ENCODE results near the gene EIF4ENIF1. TPM values are rescaled to one million over a fixed set of nuclear protein-coding genes. Genes with fewer than 3 reads are reported as not detected.
A peak's percentile ranks its signal among the peaks of the same experiment; 100 is the strongest.
"Not testable (repeated sequence)": the region's sequence is repeated elsewhere in the genome, so short reads cannot be mapped to it uniquely, and the experiment has no call there.

The EIF4ENIF1 gene
- total RNA-seq, 4 donors from 2014 or later = 22.2 to 47.9 (median 26.2) TPM

- DNase-seq = peak; percentile 93 to 97 (median 93)
- no peaks in the 10 kb centered on the region for H3K9me3 ChIP-seq
- peak in 1 of 2 donors; percentile 51 for TF ChIP-seq POLR2A (IDR thresholded peaks at IDR 0.05)
- TF ChIP-seq, protein P1, sequence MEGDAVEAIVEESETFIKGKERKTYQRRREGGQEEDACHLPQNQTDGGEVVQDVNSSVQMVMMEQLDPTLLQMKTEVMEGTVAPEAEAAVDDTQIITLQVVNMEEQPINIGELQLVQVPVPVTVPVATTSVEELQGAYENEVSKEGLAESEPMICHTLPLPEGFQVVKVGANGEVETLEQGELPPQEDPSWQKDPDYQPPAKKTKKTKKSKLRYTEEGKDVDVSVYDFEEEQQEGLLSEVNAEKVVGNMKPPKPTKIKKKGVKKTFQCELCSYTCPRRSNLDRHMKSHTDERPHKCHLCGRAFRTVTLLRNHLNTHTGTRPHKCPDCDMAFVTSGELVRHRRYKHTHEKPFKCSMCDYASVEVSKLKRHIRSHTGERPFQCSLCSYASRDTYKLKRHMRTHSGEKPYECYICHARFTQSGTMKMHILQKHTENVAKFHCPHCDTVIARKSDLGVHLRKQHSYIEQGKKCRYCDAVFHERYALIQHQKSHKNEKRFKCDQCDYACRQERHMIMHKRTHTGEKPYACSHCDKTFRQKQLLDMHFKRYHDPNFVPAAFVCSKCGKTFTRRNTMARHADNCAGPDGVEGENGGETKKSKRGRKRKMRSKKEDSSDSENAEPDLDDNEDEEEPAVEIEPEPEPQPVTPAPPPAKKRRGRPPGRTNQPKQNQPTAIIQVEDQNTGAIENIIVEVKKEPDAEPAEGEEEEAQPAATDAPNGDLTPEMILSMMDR (IDR thresholded peaks at IDR 0.05) = peak in 4 of 6 experiments; percentile 21 to 40 (median 32)
Measured at GRCh38 chr22:31496007-31496734, 6.5 kb upstream of the EIF4ENIF1 start, which contains the start of gene SFI1. SFI1 (plus strand) TSS chr22:31496536; CDS start chr22:31508285, 11,749 bp downstream.

GRCh38 chr22:31495343-31495742, 5.7 kb upstream of the EIF4ENIF1 start:
- H3K9me3 ChIP-seq = no peaks in the 10 kb centered on the region
- H3K27me3 ChIP-seq = no peaks in the 10 kb centered on the region
- DNase-seq = no peak
- peak overlapping the region; percentile 72 to 89 (median 74) for H3K4me3 ChIP-seq
- TF ChIP-seq POLR2A (IDR thresholded peaks at IDR 0.05) = no peak
- TF ChIP-seq, protein P1 (IDR thresholded peaks at IDR 0.05) = no peak
- no peaks in the 10 kb centered on the region for H3K36me3 ChIP-seq
- peak overlapping the region; percentile 73 to 92 (median 79) for H3K27ac ChIP-seq
- peaks cover 0 to 32% (median 3%) of the 10 kb centered on the region in 4 donors for H3K4me1 ChIP-seq

More at GRCh38 chr22:31496007-31496734, 6.5 kb upstream of the EIF4ENIF1 start, which contains the start of gene SFI1:
- peak within 1 kb of the TSS; percentile 73 to 92 (median 79) for H3K27ac ChIP-seq
- H3K27me3 ChIP-seq = no peaks in the 10 kb centered on the region
- no peaks in the 10 kb centered on the region for H3K36me3 ChIP-seq
- peak within 1 kb of the TSS; percentile 72 to 89 (median 74) for H3K4me3 ChIP-seq
- H3K4me1 ChIP-seq = peaks cover 0 to 25% (median 3%) of the 10 kb centered on the region in 4 donors

DNA sequence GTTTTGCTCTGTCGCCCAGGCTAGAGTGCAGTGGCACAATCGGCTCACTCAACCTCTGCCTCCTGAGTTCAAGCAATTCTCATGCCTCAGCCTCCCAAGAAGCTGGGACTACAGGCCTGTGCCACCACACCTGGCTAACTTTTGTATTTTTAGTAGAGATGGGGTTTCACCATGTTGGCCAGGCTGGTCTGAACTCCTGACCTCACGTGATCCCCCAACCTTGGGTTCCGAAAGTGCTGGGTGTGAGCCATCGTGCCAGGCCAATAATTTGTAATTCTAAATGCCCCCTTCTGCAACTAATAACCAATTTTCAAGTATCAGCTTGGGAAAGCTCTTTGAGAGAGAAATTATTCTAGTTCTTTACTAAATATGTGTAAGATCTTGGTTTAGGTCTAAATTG, 3.7 kb upstream of the EIF4ENIF1 start:
- peak overlapping the region in 2 of 4 donors; percentile 16 to 92 for H3K27ac ChIP-seq
- H3K27me3 ChIP-seq, H3K9me3 ChIP-seq: not testable (repeated sequence)

GRCh38 chr22:31492151-31492550, 2.5 kb upstream of the EIF4ENIF1 start:
- TF ChIP-seq, protein P1 (IDR thresholded peaks at IDR 0.05) = no peak
- Histone ChIP-seq H3K4me3 (no peak overlapping the region), H3K4me1 (peaks cover 0 to 33% (median 4%) of the 10 kb centered on the region in 4 donors), H3K27ac (peak overlapping the region in 1 of 4 donors; percentile 92), H3K27me3 (no peaks in the 10 kb centered on the region), H3K36me3 (peaks cover 0 to 4% (median 0%) of the 10 kb centered on the region in 3 donors), H3K9me3 (no peaks in the 10 kb centered on the region)
- DNase-seq = no peak

More for the DNA sequence above, 3.7 kb upstream of the EIF4ENIF1 start:
- H3K4me1 ChIP-seq = peaks cover 0 to 38% (median 4%) of the 10 kb centered on the region in 4 donors
- H3K4me3 ChIP-seq, DNase-seq, H3K36me3 ChIP-seq: not testable (repeated sequence)

- Histone ChIP-seq H3K36me3 (peaks cover 0 to 12% (median 0%) of the 10 kb centered on the region in 3 donors), H3K9me3 (no peaks in the 10 kb centered on the region), H3K27ac (peak overlapping the region; percentile 97 to 99 (median 98)), H3K27me3 (no peaks in the 10 kb centered on the region), H3K4me1 (peaks cover 0 to 30% (median 3%) of the 10 kb centered on the region in 4 donors), H3K4me3 (peak overlapping the region in 1 of 4 donors; percentile 78)
- TF ChIP-seq, protein P1 (IDR thresholded peaks at IDR 0.05) = no peak
- TF ChIP-seq POLR2A (IDR thresholded peaks at IDR 0.05) = no peak
- DNase-seq = no peak
Measured at GRCh38 chr22:31491218-31491962, 1.7 kb upstream of the EIF4ENIF1 start.
